Transverse colon (tissue), 4 donors: ENCODE results near the gene PRR9. TPM values are rescaled to one million over a fixed set of nuclear protein-coding genes. Genes with fewer than 3 reads are reported as not detected.

Source experiments
- DNase-seq: peaks from one replicate; pipeline ENCODE4 v3.0.0-alpha.2; 2019
- H3K27ac ChIP-seq, 4 donors: fragments of 200-600 bp; sonication (generic); 2 replicates each; pipeline ENCODE4 v1.5.1; 2016 to 2018; ENCODE audit warnings: inconsistent platforms in 4 of 4
- H3K27me3 ChIP-seq: fragments of 200-600 bp; sonication (generic); 2 replicates; pipeline ENCODE4 v1.5.1; 2017; ENCODE audit warnings: inconsistent platforms
- H3K36me3 ChIP-seq, 4 donors: fragments of 200-600 bp; sonication (generic); 2 replicates each; pipeline ENCODE4 v1.5.1; 2017 to 2019; ENCODE audit warnings: inconsistent platforms in 4 of 4
- H3K4me1 ChIP-seq, 4 donors: fragments of 200-600 bp; sonication (generic); 2 replicates each; pipeline ENCODE4 v1.5.1; 2017 to 2020; ENCODE audit warnings: inconsistent platforms in 4 of 4
- H3K4me3 ChIP-seq, 4 donors: fragments of 200-600 bp; sonication (generic); 1 replicate in 1 of 4; 2 replicates in 3 of 4; pipeline versions ENCODE4 v1.5.1 to v1.6.1; 2017 to 2019; ENCODE audit warnings: inconsistent platforms in 4 of 4
- H3K9me3 ChIP-seq, 2 donors: fragments of 200-600 bp; sonication (generic); 2 replicates each; pipeline ENCODE4 v1.5.1; 2017 to 2019; ENCODE audit warnings: inconsistent platforms in 2 of 2
- CTCF ChIP-seq, 5 experiments: fragments of 200-600 bp in 3 of 5; fragments of 450-650 bp in 2 of 5; sonication (generic) in 3 of 5; IDR thresholded peaks; 1 replicate in 2 of 5; 2 replicates in 3 of 5; pipeline ENCODE4 v1.5.1; 2016 to 2017; ENCODE audit warnings: antibody characterized with exemption in 5 of 5, inconsistent platforms in 3 of 5, mild to moderate bottlenecking in 2 of 5, moderate library complexity in 1 of 5
- EP300 ChIP-seq: sonication (generic); formaldehyde crosslinking; IDR thresholded peaks from one replicate; pipeline ENCODE4 v1.6.1; 2017; ENCODE audit warnings: antibody characterized with exemption, low read depth
- POLR2A ChIP-seq: fragments of 450-650 bp; IDR thresholded peaks from one replicate; pipeline ENCODE4 v1.6.1; 2016; ENCODE audit warnings: antibody characterized with exemption, mild to moderate bottlenecking, moderate library complexity
- POLR2AphosphoS5 ChIP-seq, 3 donors: sonication (generic); formaldehyde crosslinking; IDR thresholded peaks; one replicate each; pipeline ENCODE4 v1.6.1; 2016; ENCODE audit warnings: antibody characterized with exemption in 3 of 3
- WGBS, 2 donors: methylation state at CpG; one replicate each; pipeline ENCODE4 v1.1.5; 2018; ENCODE audit warnings: low coverage in 1 of 2; 5-methylcytosine and 5-hydroxymethylcytosine counted together
- in situ Hi-C, 4 donors: fragments of 200-750 bp; cut with MboI; loops; one replicate each; pipeline versions ENCODE4 v1.15.0 to v1.15.1; 2017; ENCODE audit warnings: low sequenced_read_pairs in 3 of 4, low pct_ligation_motif_present in 1 of 4, low pct_unique_long_range_greater_than_20kb in 1 of 4
- intact Hi-C: fragments of 100-400 bp; cut with DNase I; formaldehyde crosslinking; loops from one replicate; pipeline ENCODE4 v1.15.1; 2023; ENCODE audit warnings: low total_unique reads
- total RNA-seq, 4 donors: library from RNA; depleted of rRNA; stranded (reverse); fragments of >200 nt; gene quantifications; one replicate each; pipeline ENCODE4 v1.1.0, GENCODE V29; 2016

The PRR9 gene
- total RNA-seq, 4 donors from 2014 or later, result not detected

GRCh38 chr1:153246825-153247224 is 29.4 kb downstream of the PRR9 start:
- TF ChIP-seq EP300 (no peak), POLR2A (no peak), POLR2AphosphoS5 (IDR thresholded peaks at IDR 0.05) (no peak), CTCF (IDR thresholded peaks at IDR 0.05) (no peak)
- no peak for DNase-seq
- intact Hi-C loops (no loop called here), in situ Hi-C loops (no loop called here)
- H3K4me3 ChIP-seq, result no peak overlapping the region
- H3K27ac ChIP-seq, result no peak overlapping the region
- H3K9me3 ChIP-seq, result no peaks in the 10 kb centered on the region
- no peaks in the 10 kb centered on the region for H3K27me3 ChIP-seq
- 88% methylated on average over 2 of the region's 2 CpGs; no CpG with 5 or more reads in 1 of the 2 donors for WGBS, 2 donors
- H3K4me1 ChIP-seq, result no peaks in the 10 kb centered on the region
- H3K36me3 ChIP-seq, result no peaks in the 10 kb centered on the region

DNA sequence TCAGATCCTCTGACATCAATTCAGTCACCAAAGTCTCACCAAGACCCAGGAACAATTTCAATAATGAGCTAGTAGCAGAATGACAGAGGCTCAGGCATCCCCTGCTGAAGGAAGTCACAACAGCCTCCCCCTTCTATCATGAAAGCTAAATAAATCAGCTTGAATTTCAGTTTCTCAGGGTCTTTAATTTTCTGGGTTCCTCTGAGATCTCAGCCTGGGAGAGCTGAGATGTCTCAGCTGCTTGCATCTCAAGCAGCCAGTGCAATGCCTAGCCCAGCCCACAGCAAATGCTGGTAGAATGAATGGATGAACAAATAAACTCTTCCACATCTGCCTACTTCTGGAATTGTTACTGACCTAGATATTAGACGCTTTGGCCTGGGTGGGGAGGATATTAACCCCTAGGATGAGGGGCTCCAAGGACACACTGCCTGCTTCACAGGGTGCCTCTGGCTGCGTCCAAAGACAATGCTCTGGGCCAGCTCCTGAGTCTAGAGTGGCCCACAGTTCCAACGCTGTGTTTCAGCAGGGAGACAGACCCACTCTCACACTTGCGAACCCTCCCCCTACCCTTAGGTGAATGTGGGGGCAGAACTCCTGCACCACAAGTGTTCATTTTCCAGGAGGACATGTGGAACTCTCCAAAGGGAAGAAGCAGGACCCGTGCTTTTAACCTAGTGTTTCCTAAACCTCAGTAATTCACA is 30.9 kb downstream of the PRR9 start:
- Histone ChIP-seq H3K36me3 (no peaks in the 10 kb centered on the region), H3K27me3 (no peaks in the 10 kb centered on the region), H3K4me3 (no peak overlapping the region), H3K9me3 (no peaks in the 10 kb centered on the region), H3K4me1 (no peaks in the 10 kb centered on the region), H3K27ac (no peak overlapping the region)
- in situ Hi-C loops, result no loop called here
- intact Hi-C loops, result no loop called here
- no peak for TF ChIP-seq EP300
- no peak for TF ChIP-seq POLR2A
- TF ChIP-seq CTCF (IDR thresholded peaks at IDR 0.05), result no peak
- TF ChIP-seq POLR2AphosphoS5 (IDR thresholded peaks at IDR 0.05), result no peak
- WGBS, 2 donors, result 67 to 72% methylated on average over 1 to 5 of the region's 5 CpGs
- no peak for DNase-seq

GRCh38 chr1:153250166-153250565 is 32.8 kb downstream of the PRR9 start:
- in situ Hi-C loops, result no loop called here
- 57% methylated on average over 1 of the region's 1 CpG; no CpG with 5 or more reads in 1 of the 2 donors for WGBS, 2 donors

GRCh38 chr1:153251087-153251486 is 33.7 kb downstream of the PRR9 start:
- Histone ChIP-seq H3K36me3 (no peaks in the 10 kb centered on the region), H3K27ac (no peak overlapping the region), H3K27me3 (no peaks in the 10 kb centered on the region), H3K4me3 (no peak overlapping the region), H3K9me3 (no peaks in the 10 kb centered on the region), H3K4me1 (no peaks in the 10 kb centered on the region)
- TF ChIP-seq EP300, result no peak
- TF ChIP-seq POLR2A, result no peak
- TF ChIP-seq CTCF (IDR thresholded peaks at IDR 0.05), result no peak
- TF ChIP-seq POLR2AphosphoS5 (IDR thresholded peaks at IDR 0.05), result no peak
- DNase-seq, result no peak
- 60 to 70% methylated on average over 1 to 2 of the region's 2 CpGs for WGBS, 2 donors
- intact Hi-C loops (no loop called here), in situ Hi-C loops (no loop called here)

More at GRCh38 chr1:153250166-153250565, 32.8 kb downstream of the PRR9 start:
- TF ChIP-seq POLR2A (no peak), EP300 (no peak), POLR2AphosphoS5 (IDR thresholded peaks at IDR 0.05) (no peak), CTCF (IDR thresholded peaks at IDR 0.05) (no peak)
- Histone ChIP-seq H3K4me3 (no peak overlapping the region), H3K27me3 (no peaks in the 10 kb centered on the region), H3K4me1 (no peaks in the 10 kb centered on the region), H3K36me3 (no peaks in the 10 kb centered on the region), H3K9me3 (no peaks in the 10 kb centered on the region), H3K27ac (no peak overlapping the region)
- no peak for DNase-seq
- intact Hi-C loops, result no loop called here
